Measurements from ENCODE around the gene SEPTIN1. TPM values are rescaled to one million over a fixed set of nuclear protein-coding genes. Genes with fewer than 3 reads are reported as not detected.

SEPTIN1 gene
- total and polyA plus RNA-seq, 7 donors, result 0.22 to 1.8 (median 0.51) TPM

GRCh38 chr16:30356401-30357084 lies 25.8 kb downstream of the SEPTIN1 start:
- H3K9me3 ChIP-seq, result no peaks in the 10 kb centered on the region
- ATAC-seq (no peak), DNase-seq (peak in 1 of 2 donors; percentile 51)
- intact Hi-C loops (cut with DNase I), result loop anchor here in 1 of 2 donors (1.0 kb wide), 1 partner anchor 12 kb away; no protein-coding TSS in a partner anchor
- no peak for TF ChIP-seq CTCF (IDR thresholded peaks at IDR 0.05)
- WGBS, 3 donors, result 44 to 58% (median 53%) methylated on average over 12 of the region's 12 CpGs
- no peaks in the 10 kb centered on the region for H3K27me3 ChIP-seq (ENCODE audit: insufficient read depth in 3 of 3, low read length in 2 of 3)
- H3K4me3 ChIP-seq, result peak overlapping the region; percentile 89
- peak overlapping the region; percentile 97 for H3K27ac ChIP-seq
- H3K36me3 ChIP-seq (ENCODE audit: insufficient read depth in 1 of 2, low read depth in 1 of 2), result peaks cover 0 to 67% of the 10 kb centered on the region in 2 donors
- peaks cover 40% of the 10 kb centered on the region for H3K4me1 ChIP-seq

- intact Hi-C loops (cut with DNase I), result loop anchor here in 1 of 2 donors (1.0 kb wide), 1 partner anchor 12 kb away; no protein-coding TSS in a partner anchor
- no peaks in the 10 kb centered on the region for H3K9me3 ChIP-seq
- H3K4me3 ChIP-seq, result peak overlapping the region; percentile 89
- H3K27me3 ChIP-seq (ENCODE audit: insufficient read depth in 3 of 3, low read length in 2 of 3), result no peaks in the 10 kb centered on the region
- DNase-seq, result peak in 1 of 2 donors; percentile 55
- H3K36me3 ChIP-seq (ENCODE audit: insufficient read depth in 1 of 2, low read depth in 1 of 2), result peaks cover 0 to 67% of the 10 kb centered on the region in 2 donors
- WGBS, 3 donors, result 51 to 59% (median 58%) methylated on average over 7 of the region's 7 CpGs
- ATAC-seq, result no peak
- peak overlapping the region; percentile 97 for H3K27ac ChIP-seq
- H3K4me1 ChIP-seq, result peaks cover 44% of the 10 kb centered on the region
- TF ChIP-seq CTCF (IDR thresholded peaks at IDR 0.05), result no peak
Observed at GRCh38 chr16:30355954-30356308, 26.4 kb downstream of the SEPTIN1 start.

GRCh38 chr16:30355144-30355953 lies 27.0 kb downstream of the SEPTIN1 start, which contains the start of gene CD2BP2:
TSS of gene CD2BP2 (minus strand) at chr16:30355308. CDS start at chr16:30354681, 627 bp downstream.
- H3K4me1 ChIP-seq, result peaks cover 44% of the 10 kb centered on the region
- ATAC-seq (peak; percentile 86 to 88 (median 87)), DNase-seq (peak; percentile 97 to 98)
- no peaks in the 10 kb centered on the region for H3K9me3 ChIP-seq
- H3K27ac ChIP-seq, result peak within 1 kb of the TSS; percentile 97
- H3K27me3 ChIP-seq (ENCODE audit: insufficient read depth in 3 of 3, low read length in 2 of 3), result no peaks in the 10 kb centered on the region
- intact Hi-C loops (cut with DNase I), result no loop called here
- H3K36me3 ChIP-seq (ENCODE audit: insufficient read depth in 1 of 2, low read depth in 1 of 2), result peaks cover 0 to 67% of the 10 kb centered on the region in 2 donors
- 0 to 1% (median 1%) methylated on average over 42 to 45 of the region's 45 CpGs for WGBS, 3 donors
- no peak for TF ChIP-seq CTCF (IDR thresholded peaks at IDR 0.05)
- H3K4me3 ChIP-seq, result peak within 1 kb of the TSS; percentile 89

- Histone ChIP-seq H3K9me3 (no peaks in the 10 kb centered on the region), H3K27ac (peak overlapping the region; percentile 97), H3K4me1 (peaks cover 44% of the 10 kb centered on the region), H3K27me3 (ENCODE audit: insufficient read depth in 3 of 3, low read length in 2 of 3) (no peaks in the 10 kb centered on the region), H3K36me3 (ENCODE audit: insufficient read depth in 1 of 2, low read depth in 1 of 2) (peaks cover 0 to 68% of the 10 kb centered on the region in 2 donors), H3K4me3 (peak overlapping the region; percentile 89)
- 3 to 6% (median 4%) methylated on average over 25 to 36 of the region's 36 CpGs for WGBS, 3 donors
- intact Hi-C loops (cut with DNase I), result no loop called here
- no peak for TF ChIP-seq CTCF (IDR thresholded peaks at IDR 0.05)
- ATAC-seq (peak; percentile 12 to 44 (median 22)), DNase-seq (no peak)
Observed at GRCh38 chr16:30354423-30355143, 27.8 kb downstream of the SEPTIN1 start.
